ENCODE data around the gene PRICKLE1. TPM values are rescaled to one million over a fixed set of nuclear protein-coding genes. Genes with fewer than 3 reads are reported as not detected.

The PRICKLE1 gene
- total RNA-seq, 3 donors from 2014 or later (not counting 1 experiment from before 2014, with no cell fraction given) = 0.15 to 0.34 TPM; not detected in 1

DNA sequence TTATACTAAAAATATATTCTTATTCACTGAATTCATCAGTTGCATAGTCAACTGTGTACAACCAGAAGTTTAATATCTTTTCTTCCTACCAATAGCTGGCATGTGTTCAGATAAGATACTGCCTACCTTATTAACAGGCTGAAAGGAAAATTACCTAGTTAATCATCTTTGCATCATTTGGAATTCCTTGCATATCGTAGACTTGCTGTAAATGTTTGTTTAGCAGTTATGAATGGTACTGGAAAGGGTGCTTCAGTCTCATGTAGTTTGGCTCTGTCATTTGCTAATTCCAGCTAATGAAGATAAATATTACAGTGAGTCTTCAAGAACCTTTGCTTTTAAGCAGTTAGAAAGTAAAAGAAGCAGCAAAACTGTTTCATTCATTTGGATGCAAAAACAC is 179.2 kb downstream of the PRICKLE1 start:
- intact Hi-C loops (cut with micrococcal nuclease) = no loop called here
- H3K9me3 Mint-ChIP-seq = no peaks in the 10 kb centered on the region
- Histone ChIP-seq H3K27me3 (ENCODE audit: control insufficient read depth, insufficient read depth, low read length) (no peaks in the 10 kb centered on the region), H3K27ac (ENCODE audit: low read length) (no peak overlapping the region), H3K36me3 (ENCODE audit: control insufficient read depth, insufficient read depth, low read length) (peaks cover 2% of the 10 kb centered on the region), H3K9me3 (ENCODE audit: control insufficient read depth, insufficient read depth, low read length) (no peaks in the 10 kb centered on the region), H3K4me1 (ENCODE audit: control insufficient read depth, insufficient read depth, low read length) (no peaks in the 10 kb centered on the region), H3K4me3 (ENCODE audit: low read length) (no peak overlapping the region)
- TF ChIP-seq, protein P1, sequence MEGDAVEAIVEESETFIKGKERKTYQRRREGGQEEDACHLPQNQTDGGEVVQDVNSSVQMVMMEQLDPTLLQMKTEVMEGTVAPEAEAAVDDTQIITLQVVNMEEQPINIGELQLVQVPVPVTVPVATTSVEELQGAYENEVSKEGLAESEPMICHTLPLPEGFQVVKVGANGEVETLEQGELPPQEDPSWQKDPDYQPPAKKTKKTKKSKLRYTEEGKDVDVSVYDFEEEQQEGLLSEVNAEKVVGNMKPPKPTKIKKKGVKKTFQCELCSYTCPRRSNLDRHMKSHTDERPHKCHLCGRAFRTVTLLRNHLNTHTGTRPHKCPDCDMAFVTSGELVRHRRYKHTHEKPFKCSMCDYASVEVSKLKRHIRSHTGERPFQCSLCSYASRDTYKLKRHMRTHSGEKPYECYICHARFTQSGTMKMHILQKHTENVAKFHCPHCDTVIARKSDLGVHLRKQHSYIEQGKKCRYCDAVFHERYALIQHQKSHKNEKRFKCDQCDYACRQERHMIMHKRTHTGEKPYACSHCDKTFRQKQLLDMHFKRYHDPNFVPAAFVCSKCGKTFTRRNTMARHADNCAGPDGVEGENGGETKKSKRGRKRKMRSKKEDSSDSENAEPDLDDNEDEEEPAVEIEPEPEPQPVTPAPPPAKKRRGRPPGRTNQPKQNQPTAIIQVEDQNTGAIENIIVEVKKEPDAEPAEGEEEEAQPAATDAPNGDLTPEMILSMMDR (IDR thresholded peaks at IDR 0.05) = no peak
- no peak overlapping the region for H3K27ac Mint-ChIP-seq
- ATAC-seq (no peak), DNase-seq (no peak)
- peaks cover 4% of the 10 kb centered on the region for H3K36me3 Mint-ChIP-seq
- 93% methylated on average over 1 of the region's 1 CpG for WGBS (ENCODE audit: insufficient coverage)
- no peaks in the 10 kb centered on the region for H3K27me3 Mint-ChIP-seq (ENCODE audit: low read depth in 2 of 2)
- H3K4me1 Mint-ChIP-seq = peaks cover 18 to 26% of the 10 kb centered on the region in 2 donors
- H3K4me3 Mint-ChIP-seq = no peak overlapping the region

DNA sequence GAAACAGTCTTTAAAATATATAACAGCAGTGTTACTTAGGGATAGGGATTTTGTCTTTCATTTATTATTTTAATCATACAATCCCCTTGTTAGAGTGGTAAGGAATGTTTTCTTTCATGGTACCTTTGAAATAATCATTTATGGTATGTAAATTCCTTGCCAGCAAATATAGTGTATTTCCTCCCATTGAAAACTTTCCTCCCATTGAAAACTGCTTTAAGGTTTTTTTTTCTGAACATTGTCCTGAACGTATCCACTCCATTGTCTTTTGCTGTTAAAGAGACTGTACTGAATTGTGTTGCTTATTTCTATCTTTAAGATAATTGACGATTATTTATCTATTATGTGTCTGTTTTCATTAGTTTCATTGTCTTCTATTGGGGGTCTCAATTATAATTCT is 180.1 kb downstream of the PRICKLE1 start:
- H3K27ac ChIP-seq (ENCODE audit: low read length) = no peak overlapping the region
- peaks cover 10% of the 10 kb centered on the region for H3K36me3 Mint-ChIP-seq
- no peak for DNase-seq
- TF ChIP-seq, protein P1 (IDR thresholded peaks at IDR 0.05) = no peak
- H3K9me3 ChIP-seq (ENCODE audit: control insufficient read depth, insufficient read depth, low read length) = no peaks in the 10 kb centered on the region
- peaks cover 21 to 23% of the 10 kb centered on the region in 2 donors for H3K4me1 Mint-ChIP-seq
- H3K4me1 ChIP-seq (ENCODE audit: control insufficient read depth, insufficient read depth, low read length) = no peaks in the 10 kb centered on the region
- H3K9me3 Mint-ChIP-seq = no peaks in the 10 kb centered on the region
- H3K4me3 Mint-ChIP-seq = no peak overlapping the region
- H3K27me3 Mint-ChIP-seq (ENCODE audit: low read depth in 2 of 2) = no peaks in the 10 kb centered on the region
- H3K36me3 ChIP-seq (ENCODE audit: control insufficient read depth, insufficient read depth, low read length) = peaks cover 3% of the 10 kb centered on the region
- intact Hi-C loops (cut with micrococcal nuclease) = no loop called here
- no peak overlapping the region for H3K4me3 ChIP-seq (ENCODE audit: low read length)
- no peak for ATAC-seq
- no peak overlapping the region for H3K27ac Mint-ChIP-seq
- no CpG with 5 or more reads among the region's 2 CpGs for WGBS (ENCODE audit: insufficient coverage)
- no peaks in the 10 kb centered on the region for H3K27me3 ChIP-seq (ENCODE audit: control insufficient read depth, insufficient read depth, low read length)

DNA sequence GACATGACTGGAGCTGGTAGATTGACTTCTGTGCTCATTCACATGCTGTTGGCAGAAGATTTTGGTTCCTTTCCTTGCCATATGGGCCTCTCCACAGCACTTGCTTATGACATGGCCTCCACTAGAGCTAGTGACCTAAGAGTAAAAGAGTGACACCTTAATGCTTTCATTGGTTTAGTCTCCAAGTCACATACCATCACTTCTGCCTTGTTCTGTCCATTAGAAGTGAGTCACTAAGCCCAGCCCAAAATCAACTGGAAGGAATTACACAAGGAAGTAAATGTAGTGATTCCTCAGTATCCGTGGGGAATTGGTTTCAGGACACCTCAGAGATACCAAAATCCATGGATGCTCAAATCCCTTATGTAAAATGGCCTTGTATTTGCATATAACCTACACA is 182.2 kb downstream of the PRICKLE1 start:
- ATAC-seq = no peak
- Mint-ChIP-seq H3K9me3 (no peaks in the 10 kb centered on the region), H3K27me3 (ENCODE audit: low read depth in 2 of 2) (no peaks in the 10 kb centered on the region), H3K4me1 (peaks cover 14 to 16% of the 10 kb centered on the region in 2 donors), H3K36me3 (peaks cover 10% of the 10 kb centered on the region), H3K27ac (no peak overlapping the region), H3K4me3 (no peak overlapping the region)
- Histone ChIP-seq H3K27ac (ENCODE audit: low read length) (no peak overlapping the region), H3K4me1 (ENCODE audit: control insufficient read depth, insufficient read depth, low read length) (no peaks in the 10 kb centered on the region), H3K36me3 (ENCODE audit: control insufficient read depth, insufficient read depth, low read length) (peaks cover 5% of the 10 kb centered on the region), H3K9me3 (ENCODE audit: control insufficient read depth, insufficient read depth, low read length) (no peaks in the 10 kb centered on the region), H3K27me3 (ENCODE audit: control insufficient read depth, insufficient read depth, low read length) (no peaks in the 10 kb centered on the region), H3K4me3 (ENCODE audit: low read length) (no peak overlapping the region)
- 100% methylated on average over 1 of the region's 1 CpG for WGBS (ENCODE audit: insufficient coverage)
- intact Hi-C loops (cut with micrococcal nuclease) = no loop called here
- TF ChIP-seq, protein P1 (IDR thresholded peaks at IDR 0.05) = no peak
- no peak for DNase-seq

All from natural killer cell (primary cell).